Epithelial cell of proximal tubule (primary cell): Measurements from ENCODE around the gene RPS6KC1. TPM values are rescaled to one million over a fixed set of nuclear protein-coding genes. Genes with fewer than 3 reads are reported as not detected.
"Not testable (repeated sequence)": the region's sequence is repeated elsewhere in the genome, so short reads cannot be mapped to it uniquely, and the experiment has no call there.

Source experiments
- DNase-seq: peaks from one replicate; pipeline ENCODE4 v3.0.0-alpha.2; 2011; ENCODE audit warnings: low read depth
- H3K4me3 ChIP-seq: 2 replicates; pipeline ENCODE4 v1.5.1; 2011; ENCODE audit warnings: low read depth, mild to moderate bottlenecking, low read length
- CTCF ChIP-seq: conservative IDR thresholded peaks from 2 replicates; pipeline ENCODE4 v1.5.1; 2012; ENCODE audit warnings: low read depth, mild to moderate bottlenecking, low read length
- total RNA-seq: library from RNA; depleted of rRNA; stranded (reverse); fragments of >200 nt; gene quantifications from 2 replicates; pipeline ENCODE4 v1.2.3, GENCODE V29; 2015

The RPS6KC1 gene
- total RNA-seq, 1 donor from 2014 or later, result 8.5 TPM

- no peak overlapping the region for H3K4me3 ChIP-seq
- no peak for DNase-seq
- TF ChIP-seq CTCF, result no peak
Measured at GRCh38 chr1:213106298-213106697, 55.3 kb downstream of the RPS6KC1 start.

DNA sequence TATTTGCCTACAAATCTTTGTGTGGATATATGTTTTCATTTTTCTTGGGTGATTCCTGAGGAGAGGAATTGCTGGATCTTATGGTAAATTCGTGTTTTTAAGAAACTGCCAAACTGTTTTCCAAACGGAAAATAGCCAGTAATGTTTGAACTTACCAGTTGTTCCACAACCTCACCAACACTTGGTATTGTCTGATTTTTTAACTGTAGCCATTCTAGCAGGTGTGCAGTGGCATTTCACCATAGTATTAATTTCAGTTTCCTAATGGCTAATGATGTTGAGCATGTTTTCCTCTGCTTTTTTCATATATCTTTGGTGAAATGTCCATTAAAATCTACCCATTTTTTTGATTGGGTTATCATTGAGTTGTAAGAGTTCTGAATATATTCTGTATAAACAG, 56.6 kb downstream of the RPS6KC1 start:
- no peak for TF ChIP-seq CTCF
- no peak for DNase-seq
- H3K4me3 ChIP-seq, result no peak overlapping the region

- no peak for TF ChIP-seq CTCF
Measured at GRCh38 chr1:213110349-213111300, 59.6 kb downstream of the RPS6KC1 start.

GRCh38 chr1:213111502-213111901, 60.5 kb downstream of the RPS6KC1 start:
- H3K4me3 ChIP-seq, result no peak overlapping the region
- no peak for TF ChIP-seq CTCF
- DNase-seq, result no peak

More at GRCh38 chr1:213110349-213111300, 59.6 kb downstream of the RPS6KC1 start:
- no peak overlapping the region for H3K4me3 ChIP-seq
- DNase-seq, result no peak

DNA sequence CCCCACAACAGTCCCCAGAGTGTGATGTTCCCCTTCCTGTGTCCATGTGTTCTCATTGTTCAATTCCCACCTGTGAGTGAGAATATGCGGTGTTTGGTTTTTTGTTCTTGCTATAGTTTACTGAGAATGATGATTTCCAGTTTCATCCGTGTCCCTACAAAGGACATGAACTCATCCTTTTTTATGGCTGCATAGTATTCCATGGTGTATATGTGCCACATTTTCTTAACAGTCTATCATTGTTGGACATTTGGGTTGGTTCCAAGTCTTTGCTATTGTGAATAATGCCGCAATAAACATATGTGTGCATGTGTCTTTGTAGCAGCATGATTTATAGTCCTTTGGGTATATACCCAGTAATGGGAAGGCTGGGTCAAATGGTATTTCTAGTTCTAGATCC, 61.7 kb downstream of the RPS6KC1 start:
- DNase-seq, H3K4me3 ChIP-seq: not testable (repeated sequence)

DNA sequence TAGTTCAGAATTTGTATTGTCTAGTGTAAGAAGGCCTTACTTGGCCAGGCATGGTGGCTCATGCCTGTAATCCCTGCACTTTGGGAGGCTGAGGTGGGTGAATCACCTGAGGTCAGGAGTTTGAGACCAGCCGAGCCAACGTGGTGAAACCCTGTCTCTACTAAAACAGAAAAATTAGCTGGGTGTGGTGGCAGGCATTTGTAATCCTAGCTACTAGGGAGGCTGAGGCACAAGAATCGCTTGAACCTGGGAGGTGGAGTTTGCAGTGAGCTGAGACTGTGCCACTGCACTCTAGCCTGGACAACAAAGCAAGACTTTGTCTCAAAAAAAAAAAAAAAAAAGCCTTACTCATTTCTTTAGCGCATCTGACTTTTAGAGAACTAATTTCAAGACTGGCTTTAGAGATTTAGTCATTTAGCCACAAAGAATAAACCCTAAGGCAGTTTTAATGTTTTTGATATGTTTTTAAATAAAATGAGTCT, 66.7 kb downstream of the RPS6KC1 start:
- not testable (repeated sequence) for DNase-seq, H3K4me3 ChIP-seq

- DNase-seq, result no peak
- H3K4me3 ChIP-seq, result no peak overlapping the region
Measured at GRCh38 chr1:213119794-213120193, 68.8 kb downstream of the RPS6KC1 start.

More at GRCh38 chr1:213119794-213120193, 68.8 kb downstream of the RPS6KC1 start:
- TF ChIP-seq CTCF, result no peak
